GM06990 (cell line): ENCODE results near the gene CEP83.
A peak's percentile ranks its signal among the peaks of the same experiment; 100 is the strongest.

Source experiments
- DNase-seq: peaks from one replicate; pipeline ENCODE4 v3.0.0-alpha.2; 2011; ENCODE audit not compliant: insufficient read length; ENCODE audit errors: extremely low read depth
- H3K27me3 ChIP-seq: replicated peaks from 2 replicates; pipeline ENCODE4 v1.6.0; 2011; ENCODE audit warnings: low read length; ENCODE audit not compliant: control insufficient read depth, insufficient read depth
- H3K36me3 ChIP-seq: 2 replicates; pipeline ENCODE4 v1.5.1; 2011; ENCODE audit warnings: low read length; ENCODE audit not compliant: control insufficient read depth, insufficient read depth
- H3K4me3 ChIP-seq: replicated peaks from 2 replicates; pipeline ENCODE4 v1.5.1; 2011; ENCODE audit warnings: low read depth, mild to moderate bottlenecking, control low read depth, low read length
- TF ChIP-seq, protein P1 (sequence below): IDR thresholded peaks from 2 replicates; pipeline ENCODE4 v1.5.1; 2011; ENCODE audit warnings: low read length, control low read depth, mild to moderate bottlenecking, inconsistent platforms; ENCODE audit not compliant: insufficient read depth, poor library complexity, severe bottlenecking

The CEP83 gene

GRCh38 chr12:94372461-94372860 lies 87.2 kb downstream of the CEP83 start:
- DNase-seq, result peak; percentile 32
- no peaks in the 10 kb centered on the region for H3K27me3 ChIP-seq
- TF ChIP-seq, protein P1, sequence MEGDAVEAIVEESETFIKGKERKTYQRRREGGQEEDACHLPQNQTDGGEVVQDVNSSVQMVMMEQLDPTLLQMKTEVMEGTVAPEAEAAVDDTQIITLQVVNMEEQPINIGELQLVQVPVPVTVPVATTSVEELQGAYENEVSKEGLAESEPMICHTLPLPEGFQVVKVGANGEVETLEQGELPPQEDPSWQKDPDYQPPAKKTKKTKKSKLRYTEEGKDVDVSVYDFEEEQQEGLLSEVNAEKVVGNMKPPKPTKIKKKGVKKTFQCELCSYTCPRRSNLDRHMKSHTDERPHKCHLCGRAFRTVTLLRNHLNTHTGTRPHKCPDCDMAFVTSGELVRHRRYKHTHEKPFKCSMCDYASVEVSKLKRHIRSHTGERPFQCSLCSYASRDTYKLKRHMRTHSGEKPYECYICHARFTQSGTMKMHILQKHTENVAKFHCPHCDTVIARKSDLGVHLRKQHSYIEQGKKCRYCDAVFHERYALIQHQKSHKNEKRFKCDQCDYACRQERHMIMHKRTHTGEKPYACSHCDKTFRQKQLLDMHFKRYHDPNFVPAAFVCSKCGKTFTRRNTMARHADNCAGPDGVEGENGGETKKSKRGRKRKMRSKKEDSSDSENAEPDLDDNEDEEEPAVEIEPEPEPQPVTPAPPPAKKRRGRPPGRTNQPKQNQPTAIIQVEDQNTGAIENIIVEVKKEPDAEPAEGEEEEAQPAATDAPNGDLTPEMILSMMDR, result no peak
- no peak overlapping the region for H3K4me3 ChIP-seq
- H3K36me3 ChIP-seq, result no peaks in the 10 kb centered on the region; the same call in 1 of the 2 replicates

DNA sequence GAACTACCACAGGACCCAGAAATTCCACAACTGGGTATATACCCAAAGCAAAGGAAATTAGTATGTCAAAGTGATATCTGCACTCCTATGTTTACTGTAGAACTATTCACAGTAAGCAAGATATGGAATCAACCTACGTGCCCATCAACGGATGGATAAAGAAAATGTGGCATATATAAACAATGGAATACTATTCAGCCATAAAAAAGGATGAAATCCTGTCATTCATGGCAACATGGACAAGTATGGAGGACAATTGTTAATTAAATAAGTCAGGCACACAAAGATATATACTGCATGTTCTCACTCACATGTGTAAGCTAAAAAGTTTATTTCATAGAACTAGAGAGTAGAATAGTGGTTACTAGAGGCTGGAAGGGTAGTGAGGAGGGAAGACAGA lies 97.0 kb downstream of the CEP83 start:
- no peaks in the 10 kb centered on the region for H3K36me3 ChIP-seq
- DNase-seq, result no peak
- H3K4me3 ChIP-seq, result no peak overlapping the region
- TF ChIP-seq, protein P1, result no peak
- H3K27me3 ChIP-seq, result no peaks in the 10 kb centered on the region

GRCh38 chr12:94359761-94360160 lies 99.9 kb downstream of the CEP83 start:
- no peaks in the 10 kb centered on the region for H3K36me3 ChIP-seq
- H3K4me3 ChIP-seq, result no peak overlapping the region
- H3K27me3 ChIP-seq, result no peaks in the 10 kb centered on the region
- DNase-seq, result no peak
- TF ChIP-seq, protein P1, result no peak

GRCh38 chr12:94353130-94353529 lies 106.5 kb downstream of the CEP83 start:
- TF ChIP-seq, protein P1, result no peak
- H3K4me3 ChIP-seq, result no peak overlapping the region
- no peaks in the 10 kb centered on the region; the same call in 1 of the 2 replicates for H3K36me3 ChIP-seq
- H3K27me3 ChIP-seq, result no peaks in the 10 kb centered on the region
- DNase-seq, result no peak

DNA sequence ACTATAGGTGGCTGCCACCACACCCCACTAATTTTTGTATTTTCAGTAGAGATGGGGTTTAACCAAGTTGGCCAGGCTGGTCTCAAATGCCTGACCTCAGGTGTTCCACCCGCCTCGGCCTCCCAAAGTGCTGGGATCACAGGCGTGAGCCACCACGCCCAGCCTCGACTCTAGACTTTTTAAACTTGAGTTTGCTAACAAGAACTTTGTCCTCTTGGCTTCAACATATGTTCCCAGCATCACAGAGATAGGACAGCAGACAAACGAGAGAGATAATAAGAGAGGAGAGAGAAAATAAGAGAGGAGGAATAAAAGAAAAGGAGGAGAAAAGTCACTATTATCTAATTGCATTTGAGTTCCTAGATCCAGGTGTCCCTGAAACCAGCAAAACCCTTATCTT lies 119.1 kb downstream of the CEP83 start:
- TF ChIP-seq, protein P1, result no peak
- Histone ChIP-seq H3K4me3 (no peak overlapping the region), H3K27me3 (no peaks in the 10 kb centered on the region), H3K36me3 (no peaks in the 10 kb centered on the region)
- no peak for DNase-seq

DNA sequence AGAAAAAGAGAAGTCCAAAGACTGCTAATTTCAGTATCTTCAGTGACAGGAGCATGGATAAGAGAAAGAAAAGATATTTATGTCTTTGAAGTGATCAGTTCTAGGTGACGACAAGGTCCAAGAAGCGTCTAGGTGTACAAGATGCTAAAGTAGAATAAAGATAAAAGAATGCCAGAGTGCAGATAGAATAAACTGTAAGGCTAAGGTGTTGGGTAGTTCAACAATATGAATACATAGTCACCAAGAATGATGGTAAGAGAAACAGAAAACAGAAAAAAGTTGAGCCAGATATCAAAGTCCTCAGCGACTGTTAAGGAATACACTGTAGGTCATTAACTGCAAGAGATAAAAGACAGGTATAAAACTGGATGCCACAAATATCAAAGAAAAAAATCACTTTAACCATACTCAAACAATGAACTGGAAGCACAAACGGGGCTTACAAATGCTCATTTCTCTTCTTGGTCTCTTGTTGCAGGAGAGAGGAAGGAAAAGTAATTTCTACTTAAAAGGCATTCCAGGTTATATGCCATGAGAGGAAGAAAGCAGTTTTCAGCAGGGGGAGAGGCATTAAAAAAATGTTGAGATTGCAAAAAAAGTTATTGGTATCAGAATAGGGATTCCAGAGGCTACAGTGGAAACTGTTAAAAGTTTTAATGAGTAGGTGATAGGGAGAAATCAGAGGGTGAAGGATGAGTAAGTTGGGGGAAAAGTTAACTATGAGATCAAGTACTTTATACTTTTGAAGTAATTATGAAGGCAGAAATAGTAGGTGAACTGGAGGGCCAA lies 121.5 kb downstream of the CEP83 start:
- Histone ChIP-seq H3K36me3 (no peaks in the 10 kb centered on the region), H3K27me3 (no peaks in the 10 kb centered on the region), H3K4me3 (no peak overlapping the region)
- TF ChIP-seq, protein P1, result no peak
- DNase-seq, result no peak
